Left colon (tissue), 2 donors: ENCODE data around the gene TKTL2. TPM values are rescaled to one million over a fixed set of nuclear protein-coding genes. Genes with fewer than 3 reads are reported as not detected.
"Not testable (repeated sequence)": the region's sequence is repeated elsewhere in the genome, so short reads cannot be mapped to it uniquely, and the experiment has no call there.

Experiments used
- ATAC-seq: fragments of 200-7000 bp; cut with Tn5 transposase; one replicate; pipeline ENCODE4 v1.9.1; 2020; ENCODE audit warnings: mild to moderate bottlenecking, moderate library complexity
- DNase-seq, 2 donors: peaks; one replicate each; pipeline ENCODE4 v3.0.0-alpha.2; 2020
- intact Hi-C, 2 donors: fragments of 100-400 bp; cut with DNase I in 1 of 2; cut with micrococcal nuclease in 1 of 2; formaldehyde crosslinking; loops; one replicate each; pipeline versions ENCODE4 v1.11.2 to v1.14.0; 2022; cut with DNase I, micrococcal nuclease
- total RNA-seq, 2 donors: library from RNA; stranded (reverse); fragmentation: NEBNext Ultra II Directional; extraction: Animal tissue kit (Norgen Biotek cat#: 25700); gene quantifications; one replicate each; pipeline ENCODE4 v1.2.1, GENCODE V29; 2021
- donor health status: DM: no; HTN: no; CAD: no.
- donor health status: DM: yes; HTN: yes; CAD: no.

TKTL2 gene
- total RNA-seq, 2 donors from 2014 or later: not detected

GRCh38 chr4:163467082-163467770 lies 6.3 kb downstream of the TKTL2 start:
- intact Hi-C loops: no loop called here
- ATAC-seq: no peak
- no peak for DNase-seq

- DNase-seq (no peak), ATAC-seq (no peak)
- intact Hi-C loops: no loop called here
Measured at GRCh38 chr4:163462556-163462955, 11.0 kb downstream of the TKTL2 start.

DNA sequence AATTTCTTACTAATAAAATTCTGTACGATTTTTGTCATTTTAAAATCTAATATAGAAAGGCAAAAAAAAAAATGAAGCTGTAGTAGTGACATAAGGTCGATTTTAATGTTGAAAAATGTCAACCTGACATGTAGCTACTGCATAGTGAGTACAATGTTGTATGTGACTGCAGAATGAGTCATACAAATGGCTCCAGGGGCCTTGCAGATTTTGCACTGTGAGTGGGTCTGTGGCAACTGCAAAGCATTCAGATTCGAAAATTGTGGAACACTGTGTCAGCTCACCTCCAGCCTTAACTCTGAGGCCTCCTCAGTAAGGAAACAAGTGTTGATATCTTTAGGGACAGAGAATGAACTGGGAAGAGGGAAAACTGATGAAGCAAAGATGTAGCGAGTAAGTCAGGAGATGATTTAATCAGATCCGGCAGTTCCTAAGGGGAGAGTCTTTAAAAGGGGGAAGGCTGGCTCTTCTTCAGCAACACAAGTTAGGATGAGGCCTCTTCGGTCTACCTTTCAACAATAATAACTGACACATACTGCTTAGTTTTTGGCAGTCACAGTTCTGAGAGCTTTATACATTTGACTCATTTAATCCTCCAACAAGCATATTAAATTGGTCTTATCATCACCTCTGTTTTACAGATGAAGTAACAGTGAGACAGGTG lies 24.9 kb downstream of the TKTL2 start:
- DNase-seq (no peak), ATAC-seq (no peak)
- intact Hi-C loops: no loop called here

- intact Hi-C loops: no loop called here
- no peak for DNase-seq
- ATAC-seq: no peak
Measured at GRCh38 chr4:163447481-163447880, 26.1 kb downstream of the TKTL2 start.

GRCh38 chr4:163447023-163447422 lies 26.5 kb downstream of the TKTL2 start:
- intact Hi-C loops, DNase-seq, ATAC-seq: not testable (repeated sequence)

DNA sequence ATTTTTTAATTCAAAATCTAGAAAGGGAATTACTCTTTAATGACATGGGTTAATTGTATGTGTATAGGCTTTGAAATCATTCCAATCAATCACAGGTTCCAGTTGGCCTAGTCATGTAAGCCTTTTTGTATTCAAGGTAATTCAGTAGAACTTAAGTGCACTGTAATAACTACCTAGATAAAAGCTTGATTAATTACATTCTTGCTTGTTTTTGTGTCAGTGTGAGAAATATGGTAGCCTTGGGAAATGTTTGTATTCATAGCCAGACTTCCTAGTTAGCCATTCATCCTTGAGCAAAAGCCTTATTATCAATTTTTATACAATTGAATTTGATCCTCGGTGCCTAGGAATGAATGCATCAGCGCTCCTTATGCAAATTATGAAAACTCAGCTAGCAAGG lies 33.5 kb downstream of the TKTL2 start:
- intact Hi-C loops: no loop called here
- DNase-seq: no peak
- ATAC-seq: no peak

Other genes with a start within 250 kb of the TKTL2 start
- 1 to 10 TPM; 4.9 to 6.6 TPM for gene NPY1R, start 141.2 kb downstream of the TKTL2 start, total RNA-seq
- under 1 TPM; 0.55 to 0.70 TPM for gene NPY5R, start 129.9 kb downstream of the TKTL2 start, total RNA-seq
- gene TMA16, start 20.9 kb upstream of the TKTL2 start, total RNA-seq: 10 to 100 TPM; 14.6 to 20.6 TPM